Activated CD8-positive, alpha-beta memory T cell treated with anti-CD3 and anti-CD28 coated beads, Interleukin-2, amount 50 U/mL, for 1 hour (primary cell): ENCODE measurements around the gene ACOD1.
"Not testable (repeated sequence)": the region's sequence is repeated elsewhere in the genome, so short reads cannot be mapped to it uniquely, and the experiment has no call there.

ENCODE experiments used
- DNase-seq: peaks from one replicate; pipeline ENCODE4 v3.0.0-alpha.2; 2020; ENCODE audit errors: extremely low read depth

Gene ACOD1

DNA sequence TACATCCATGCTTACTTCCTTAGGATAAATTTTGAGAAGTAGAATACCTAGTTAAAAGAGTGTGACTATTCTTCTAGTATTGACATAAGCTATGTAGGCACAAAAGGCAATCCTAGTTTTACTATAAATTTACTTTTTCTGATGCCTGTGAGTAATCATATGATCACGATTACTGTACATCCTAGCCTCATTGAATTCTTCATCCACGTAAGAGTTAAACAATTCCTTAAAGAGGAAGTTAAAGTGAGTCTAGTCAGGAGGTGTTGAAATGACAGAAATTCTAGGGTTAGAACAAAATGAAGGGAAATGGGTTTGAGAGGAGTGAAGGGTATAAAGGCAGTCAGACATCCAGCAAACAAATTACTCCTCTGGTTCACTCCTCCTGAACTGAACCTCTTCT, at the start of gene ACOD1:
Gene ACOD1 (plus strand): TSS at position 363 of the 400 bp plus-strand sequence. CDS start 48 bp downstream, outside the sequence.
- DNase-seq, result no peak

- DNase-seq, result not testable (repeated sequence)
Observed at GRCh38 chr13:76899066-76899465, 49.2 kb upstream of the ACOD1 start.

DNA sequence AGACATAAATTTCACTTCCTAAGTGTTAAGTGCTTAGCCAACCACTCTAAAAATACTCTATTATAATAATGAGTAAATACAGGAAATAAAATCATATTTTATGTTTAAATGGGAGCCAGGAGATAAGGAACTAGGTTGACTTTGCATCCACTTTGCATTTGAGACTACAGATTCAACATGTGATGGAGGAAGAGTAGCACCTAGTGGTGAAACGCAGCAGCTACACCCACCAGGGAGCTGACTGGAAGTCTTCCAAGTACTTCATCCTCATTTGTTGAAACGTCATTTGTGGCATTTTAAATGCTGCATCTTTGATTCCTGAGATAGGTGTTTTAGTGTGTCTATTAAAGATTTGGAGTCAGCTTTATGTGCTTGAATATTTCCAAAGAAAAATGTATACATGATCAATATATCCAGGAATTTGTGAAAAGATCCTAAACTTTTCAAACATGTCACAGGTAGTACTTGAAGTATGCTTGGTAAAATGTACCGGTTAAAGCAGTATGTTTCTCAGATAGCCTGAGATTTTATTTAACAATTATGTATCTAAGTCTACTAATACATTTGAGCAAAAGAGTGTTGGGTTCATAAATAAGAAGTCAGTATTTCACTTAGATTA, 44.7 kb upstream of the ACOD1 start:
- DNase-seq, result no peak

- no peak for DNase-seq
Observed at GRCh38 chr13:76904507-76904906, 43.8 kb upstream of the ACOD1 start.

DNA sequence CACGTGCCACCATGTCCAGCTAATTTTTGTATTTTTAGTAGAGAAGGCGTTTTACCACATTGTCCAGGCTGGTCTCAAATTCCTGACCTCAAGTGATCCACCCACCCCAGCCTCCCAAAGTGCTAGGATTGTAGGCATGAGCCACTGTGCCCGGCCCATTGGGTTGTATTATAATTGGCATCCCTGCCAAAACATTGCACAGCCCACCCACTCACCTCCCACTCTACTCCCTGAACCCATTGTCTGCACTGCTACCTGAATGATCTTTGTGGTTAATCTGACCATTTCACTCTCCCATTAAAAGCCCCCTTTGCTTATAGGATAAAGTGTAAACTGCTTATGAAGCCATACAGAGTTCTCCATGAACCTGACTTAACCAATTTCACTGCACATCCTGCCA, 35.8 kb upstream of the ACOD1 start:
- no peak for DNase-seq

GRCh38 chr13:76913898-76914297, 34.4 kb upstream of the ACOD1 start:
- no peak for DNase-seq

- no peak for DNase-seq
Observed at GRCh38 chr13:76917095-76917494, 31.2 kb upstream of the ACOD1 start.

- not testable (repeated sequence) for DNase-seq
Observed at GRCh38 chr13:76917755-76918481, 30.4 kb upstream of the ACOD1 start.

DNA sequence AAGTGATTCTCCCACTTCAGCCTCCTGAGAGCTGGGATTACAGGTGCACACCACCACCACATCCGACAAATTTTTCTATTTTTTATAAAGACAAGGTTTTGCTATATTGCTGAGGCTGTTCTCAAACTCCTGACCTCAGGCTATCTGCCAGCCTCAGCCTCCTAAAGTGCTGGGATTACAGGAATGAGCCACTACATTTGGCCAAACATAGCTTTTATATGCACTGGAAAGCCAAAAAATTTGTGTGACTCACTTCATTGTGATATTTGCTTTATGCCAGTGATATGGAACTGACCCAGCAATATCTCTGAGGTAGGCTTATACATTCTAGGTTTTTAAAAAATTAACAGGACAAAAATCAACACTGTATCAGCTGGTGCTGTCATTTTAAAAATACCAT, 26.8 kb upstream of the ACOD1 start:
- DNase-seq, result no peak

DNA sequence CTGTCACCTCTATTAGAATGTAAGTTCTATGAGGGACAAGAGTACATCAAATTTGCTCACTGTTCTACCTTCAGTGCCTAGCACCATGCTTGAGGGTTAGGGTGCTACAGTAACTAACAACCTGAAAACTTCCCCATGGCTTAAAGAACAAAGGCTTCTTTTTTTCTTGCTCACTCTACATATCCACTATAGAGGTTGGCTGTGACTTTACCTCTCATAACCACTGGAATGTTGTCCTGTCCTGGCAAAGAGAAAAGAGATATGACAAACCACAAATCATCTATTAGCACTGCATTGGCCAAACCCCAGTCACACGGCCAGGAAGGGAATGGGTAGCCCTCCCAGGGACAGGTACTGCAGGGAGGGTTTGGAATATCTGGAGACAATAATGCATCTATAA, 23.2 kb upstream of the ACOD1 start:
- no peak for DNase-seq

DNA sequence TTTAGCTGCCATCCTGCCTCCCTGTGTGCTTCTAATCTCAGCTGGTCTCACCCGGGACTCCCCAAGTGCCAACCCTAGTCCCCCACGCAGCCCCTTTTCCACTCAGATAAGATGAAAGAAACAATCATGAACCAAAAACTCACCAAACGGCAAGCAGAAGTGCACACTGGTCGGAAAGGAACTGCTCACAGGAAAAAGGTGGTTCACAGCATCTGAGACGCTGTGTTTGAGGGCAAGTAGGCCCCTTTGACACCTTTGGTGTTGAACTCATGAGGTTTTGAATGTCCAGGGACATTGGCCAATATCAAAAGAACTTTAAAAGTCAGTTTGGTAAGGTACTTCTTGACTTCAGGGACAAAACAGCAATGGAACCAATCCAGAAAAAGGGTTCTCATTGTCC, 20.4 kb upstream of the ACOD1 start:
- no peak for DNase-seq

DNA sequence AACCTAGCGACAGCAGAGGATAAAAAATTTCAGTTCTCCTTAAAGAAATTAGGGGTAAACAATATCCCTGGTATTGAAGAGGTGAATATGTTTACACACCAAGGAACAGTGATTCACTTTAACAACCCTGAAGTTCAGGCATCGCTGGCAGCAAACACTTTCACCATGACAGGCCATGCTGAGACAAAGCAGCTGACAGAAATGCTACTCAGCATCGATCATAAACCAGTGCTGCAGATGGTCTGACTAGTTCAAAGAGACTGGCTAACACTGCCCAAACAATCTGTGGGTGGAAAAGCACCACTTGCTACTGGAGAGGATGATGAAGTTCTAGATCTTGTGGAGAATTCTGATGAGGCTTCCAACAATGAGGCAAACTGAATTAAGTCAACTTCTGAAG, 19.9 kb upstream of the ACOD1 start:
- no peak for DNase-seq

- DNase-seq, result no peak
Observed at GRCh38 chr13:76929320-76929719, 19.0 kb upstream of the ACOD1 start.

GRCh38 chr13:76929851-76930374, 18.4 kb upstream of the ACOD1 start:
- DNase-seq, result no peak

GRCh38 chr13:76932076-76932475, 16.2 kb upstream of the ACOD1 start:
- no peak for DNase-seq

DNA sequence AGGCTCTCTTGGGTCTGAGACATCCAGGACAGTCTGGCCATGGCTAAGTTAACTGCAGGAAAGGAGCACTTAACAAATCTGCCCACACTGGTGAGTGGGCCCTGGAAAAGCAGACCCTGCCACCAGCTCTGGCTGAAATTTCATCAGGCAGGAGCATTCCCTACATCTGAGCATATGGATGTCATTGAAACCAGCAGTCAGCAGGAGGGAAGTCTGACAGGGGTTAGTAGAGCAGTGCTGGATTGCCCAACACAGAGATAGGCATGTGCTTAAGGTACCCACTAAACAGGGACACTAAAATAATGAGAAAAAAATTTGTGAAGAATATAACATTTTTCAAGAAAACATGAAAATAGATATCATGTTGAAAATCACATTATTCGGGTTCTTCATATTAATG, 13.6 kb upstream of the ACOD1 start:
- DNase-seq, result no peak

DNA sequence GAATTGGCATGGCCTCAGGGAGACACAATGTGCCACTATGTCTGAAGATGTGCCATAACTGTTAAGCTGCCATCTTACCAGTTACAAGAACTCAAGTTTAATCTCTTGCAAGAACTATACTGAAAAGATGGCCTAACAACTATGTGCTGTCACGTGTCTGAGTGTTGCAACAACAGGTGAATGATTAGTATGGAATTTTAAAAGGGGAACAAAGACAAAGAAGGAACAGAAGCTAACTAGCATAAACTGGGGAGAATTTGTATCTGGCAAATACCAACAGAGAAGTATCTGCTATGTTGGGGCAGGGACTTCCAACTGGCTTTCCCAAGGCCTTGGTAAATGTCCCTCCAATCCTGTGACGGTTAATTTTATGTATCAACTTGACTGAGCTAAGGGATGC, 11.5 kb upstream of the ACOD1 start:
- no peak for DNase-seq

- DNase-seq, result no peak
Observed at GRCh38 chr13:76937281-76937820, 11.0 kb upstream of the ACOD1 start.

- no peak for DNase-seq
Observed at GRCh38 chr13:76939215-76939614, 9.1 kb upstream of the ACOD1 start.

GRCh38 chr13:76942363-76942762, 5.9 kb upstream of the ACOD1 start:
- DNase-seq, result no peak

- DNase-seq, result no peak
Observed at GRCh38 chr13:76943646-76944045, 4.7 kb upstream of the ACOD1 start.

DNA sequence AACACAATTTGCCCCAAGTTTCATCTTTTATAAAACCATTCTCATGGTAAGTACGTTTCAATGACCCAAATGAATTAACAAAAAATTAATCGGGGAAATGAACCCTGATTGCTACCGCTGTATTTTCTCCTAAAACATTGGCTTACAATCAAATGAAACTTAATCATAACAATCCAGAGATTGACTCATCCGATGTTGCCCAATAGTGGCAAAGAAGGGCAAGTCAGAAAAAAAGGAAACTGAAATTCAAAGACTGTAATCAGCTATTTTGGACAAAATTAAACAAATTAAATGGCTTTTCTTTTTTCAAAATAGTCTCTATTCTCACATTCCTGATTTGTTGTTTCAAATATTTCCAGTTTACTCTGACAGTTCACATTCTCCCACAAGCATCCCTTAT, 3.9 kb upstream of the ACOD1 start:
- DNase-seq, result no peak

DNA sequence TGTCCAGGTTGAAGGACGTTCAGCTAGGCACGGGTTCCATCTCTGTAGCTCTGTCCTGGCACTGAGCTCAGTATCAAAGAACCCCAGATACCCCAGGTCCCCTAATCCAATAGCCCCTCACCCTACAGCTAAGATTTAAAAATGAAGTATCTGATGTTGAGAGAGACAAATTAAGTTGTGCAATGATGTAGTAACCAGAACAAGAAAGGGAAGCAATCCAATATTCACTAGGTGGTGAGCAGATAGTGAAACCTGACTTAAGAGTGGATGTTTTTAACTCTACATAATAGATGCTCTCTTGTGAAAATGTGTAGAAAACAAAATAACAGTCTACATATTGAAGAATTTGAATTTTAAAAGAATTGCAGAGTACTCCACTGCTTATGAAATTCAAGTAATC, 1.8 kb downstream of the ACOD1 start:
- DNase-seq, result no peak
